Gastrocnemius medialis (tissue), 4 donors: ENCODE data around the gene GALNT9.

Experiments
- CTCF ChIP-seq, 5 experiments: fragments of 450-650 bp in 3 of 5; fragments of 200-600 bp in 2 of 5; sonication (generic) in 2 of 5; IDR thresholded peaks in 4 of 5; conservative IDR thresholded peaks in 1 of 5; 1 replicate in 4 of 5; 2 replicates in 1 of 5; pipeline ENCODE4 v1.5.1; 2016 to 2019; ENCODE audit warnings: antibody characterized with exemption in 5 of 5, mild to moderate bottlenecking in 3 of 5, moderate library complexity in 3 of 5
- POLR2A ChIP-seq, 2 donors: fragments of 450-650 bp; IDR thresholded peaks; one replicate each; pipeline ENCODE4 v1.6.1; 2017; ENCODE audit warnings: antibody characterized with exemption in 2 of 2, mild to moderate bottlenecking in 2 of 2, moderate library complexity in 2 of 2

GRCh38 chr12:132174015-132174838, 155.2 kb downstream of the GALNT9 start:
- TF ChIP-seq CTCF (IDR thresholded peaks at IDR 0.05 in 4 of 5, conservative IDR thresholded peaks at IDR 0.05 in 1 of 5) (no peak), POLR2A (IDR thresholded peaks at IDR 0.05) (no peak)
